LNCaP clone FGC (cell line): ENCODE data around the gene ENHO.

Experiments
- DNase-seq: peaks from one replicate; pipeline ENCODE4 v3.0.0-alpha.2; 2011; ENCODE audit warnings: low read depth
- H3K4me3 ChIP-seq: 2 replicates; pipeline ENCODE4 v1.5.1; 2011; ENCODE audit warnings: mild to moderate bottlenecking, low read depth, low read length, control low read depth
- TF ChIP-seq, protein P1 (sequence below): IDR thresholded peaks from 2 replicates; pipeline ENCODE4 v1.5.1; 2012; ENCODE audit warnings: mild to moderate bottlenecking; ENCODE audit not compliant: control insufficient read depth, insufficient read depth; ENCODE audit errors: extremely low read depth

The ENHO gene

DNA sequence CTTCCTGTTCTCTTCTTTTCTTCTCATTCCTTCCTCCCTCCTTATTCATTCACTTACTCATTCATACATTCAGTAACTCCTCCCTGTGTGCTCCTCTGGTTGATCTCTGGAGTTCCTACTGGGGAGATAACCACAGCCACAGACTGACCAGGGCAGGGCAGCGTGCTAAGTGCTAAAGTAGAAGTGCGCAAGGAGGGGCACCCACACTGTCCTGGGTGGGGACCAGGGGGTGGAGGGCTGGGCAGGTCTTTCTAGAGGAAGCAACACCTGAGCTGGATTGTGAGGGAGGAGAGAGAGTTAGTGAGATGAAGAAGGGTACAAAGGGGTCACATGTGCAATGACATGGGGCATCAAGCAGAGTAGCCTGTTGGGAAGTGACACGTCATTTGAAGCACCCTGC lies 13.8 kb downstream of the ENHO start:
- no peak for DNase-seq
- TF ChIP-seq, protein P1, sequence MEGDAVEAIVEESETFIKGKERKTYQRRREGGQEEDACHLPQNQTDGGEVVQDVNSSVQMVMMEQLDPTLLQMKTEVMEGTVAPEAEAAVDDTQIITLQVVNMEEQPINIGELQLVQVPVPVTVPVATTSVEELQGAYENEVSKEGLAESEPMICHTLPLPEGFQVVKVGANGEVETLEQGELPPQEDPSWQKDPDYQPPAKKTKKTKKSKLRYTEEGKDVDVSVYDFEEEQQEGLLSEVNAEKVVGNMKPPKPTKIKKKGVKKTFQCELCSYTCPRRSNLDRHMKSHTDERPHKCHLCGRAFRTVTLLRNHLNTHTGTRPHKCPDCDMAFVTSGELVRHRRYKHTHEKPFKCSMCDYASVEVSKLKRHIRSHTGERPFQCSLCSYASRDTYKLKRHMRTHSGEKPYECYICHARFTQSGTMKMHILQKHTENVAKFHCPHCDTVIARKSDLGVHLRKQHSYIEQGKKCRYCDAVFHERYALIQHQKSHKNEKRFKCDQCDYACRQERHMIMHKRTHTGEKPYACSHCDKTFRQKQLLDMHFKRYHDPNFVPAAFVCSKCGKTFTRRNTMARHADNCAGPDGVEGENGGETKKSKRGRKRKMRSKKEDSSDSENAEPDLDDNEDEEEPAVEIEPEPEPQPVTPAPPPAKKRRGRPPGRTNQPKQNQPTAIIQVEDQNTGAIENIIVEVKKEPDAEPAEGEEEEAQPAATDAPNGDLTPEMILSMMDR, result no peak
- H3K4me3 ChIP-seq, result no peak overlapping the region

DNA sequence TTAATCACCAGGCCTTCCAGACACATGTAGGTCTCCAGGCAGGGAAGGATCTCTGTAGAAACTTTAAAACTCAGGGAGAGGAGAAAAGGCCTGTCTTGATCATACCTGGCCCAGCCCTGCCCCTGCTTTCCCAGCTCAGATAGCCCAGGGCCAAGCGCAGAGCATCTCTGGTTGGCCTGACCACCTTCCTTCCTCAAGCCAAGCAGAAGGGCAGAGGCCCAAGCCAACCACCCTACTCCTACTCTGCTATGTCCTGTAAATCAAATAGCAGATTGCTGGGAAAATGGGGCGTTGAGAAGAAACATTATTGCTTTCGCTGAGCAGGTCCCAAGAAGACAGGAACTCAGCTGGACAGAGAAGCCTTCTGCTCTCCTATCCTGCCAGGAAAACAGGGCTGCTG lies 14.3 kb downstream of the ENHO start:
- TF ChIP-seq, protein P1, result no peak
- no peak for DNase-seq

DNA sequence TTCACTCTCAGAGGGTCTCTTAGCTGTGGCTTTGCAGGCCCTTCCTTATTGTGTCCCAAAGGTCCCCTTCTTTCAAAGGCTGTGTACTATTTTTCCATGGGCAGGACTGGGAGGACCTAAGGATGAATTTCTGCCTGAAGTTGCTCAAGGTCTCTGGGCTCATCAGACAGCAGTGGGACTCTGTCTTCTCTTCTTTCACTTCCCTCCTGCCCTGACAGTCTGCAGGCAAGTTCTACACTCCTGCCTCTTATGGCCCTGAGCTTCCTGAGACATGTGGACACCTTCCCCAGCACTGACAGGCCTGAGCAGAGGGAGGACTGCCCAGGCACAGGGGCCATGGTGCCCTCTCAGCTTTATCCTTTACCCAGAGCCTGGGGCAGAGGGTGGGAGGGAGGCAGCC lies 14.8 kb downstream of the ENHO start:
- TF ChIP-seq, protein P1, result no peak
- no peak for DNase-seq
- no peak overlapping the region for H3K4me3 ChIP-seq

More for the DNA sequence above, 14.3 kb downstream of the ENHO start:
- H3K4me3 ChIP-seq, result no peak overlapping the region

DNA sequence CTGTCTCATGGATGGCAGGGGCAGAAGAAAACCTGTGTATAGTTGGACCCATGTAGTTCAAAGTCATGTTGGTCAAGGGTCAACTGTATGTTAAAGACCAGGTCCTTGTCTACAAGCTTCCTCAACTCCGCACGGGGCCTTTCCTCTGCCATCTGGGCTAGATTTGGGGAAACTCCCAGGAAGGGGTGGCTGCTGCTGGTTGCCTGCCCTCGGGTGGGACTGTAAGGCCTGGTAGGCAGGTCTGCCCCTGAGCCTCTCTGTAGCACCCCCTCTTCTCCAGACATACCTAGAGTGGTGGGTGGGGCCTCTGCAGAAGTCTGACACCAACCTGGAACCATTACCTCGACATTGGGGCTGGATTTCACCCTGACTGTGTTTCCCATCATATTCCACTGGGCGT lies 15.2 kb downstream of the ENHO start:
- DNase-seq, result no peak
- TF ChIP-seq, protein P1, result no peak
- no peak overlapping the region for H3K4me3 ChIP-seq

DNA sequence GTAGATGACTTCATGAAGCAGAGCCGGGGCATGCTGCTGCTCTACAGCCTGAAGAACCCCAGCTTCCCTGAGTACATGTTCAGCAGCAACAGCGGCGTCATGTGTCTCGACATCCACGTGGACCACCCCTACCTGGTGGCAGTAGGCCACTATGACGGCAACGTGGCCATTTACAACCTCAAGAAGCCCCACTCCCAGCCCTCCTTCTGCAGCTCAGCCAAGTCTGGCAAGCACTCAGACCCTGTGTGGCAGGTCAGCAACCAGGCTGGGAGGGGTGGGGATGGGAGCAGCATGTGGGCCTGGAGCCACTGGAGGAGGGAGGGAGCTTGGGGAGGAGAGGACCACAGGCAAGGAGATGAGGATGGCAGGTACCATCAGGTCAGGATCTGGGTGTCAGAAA lies 16.2 kb downstream of the ENHO start:
- no peak overlapping the region for H3K4me3 ChIP-seq
- TF ChIP-seq, protein P1, result no peak
- no peak for DNase-seq

DNA sequence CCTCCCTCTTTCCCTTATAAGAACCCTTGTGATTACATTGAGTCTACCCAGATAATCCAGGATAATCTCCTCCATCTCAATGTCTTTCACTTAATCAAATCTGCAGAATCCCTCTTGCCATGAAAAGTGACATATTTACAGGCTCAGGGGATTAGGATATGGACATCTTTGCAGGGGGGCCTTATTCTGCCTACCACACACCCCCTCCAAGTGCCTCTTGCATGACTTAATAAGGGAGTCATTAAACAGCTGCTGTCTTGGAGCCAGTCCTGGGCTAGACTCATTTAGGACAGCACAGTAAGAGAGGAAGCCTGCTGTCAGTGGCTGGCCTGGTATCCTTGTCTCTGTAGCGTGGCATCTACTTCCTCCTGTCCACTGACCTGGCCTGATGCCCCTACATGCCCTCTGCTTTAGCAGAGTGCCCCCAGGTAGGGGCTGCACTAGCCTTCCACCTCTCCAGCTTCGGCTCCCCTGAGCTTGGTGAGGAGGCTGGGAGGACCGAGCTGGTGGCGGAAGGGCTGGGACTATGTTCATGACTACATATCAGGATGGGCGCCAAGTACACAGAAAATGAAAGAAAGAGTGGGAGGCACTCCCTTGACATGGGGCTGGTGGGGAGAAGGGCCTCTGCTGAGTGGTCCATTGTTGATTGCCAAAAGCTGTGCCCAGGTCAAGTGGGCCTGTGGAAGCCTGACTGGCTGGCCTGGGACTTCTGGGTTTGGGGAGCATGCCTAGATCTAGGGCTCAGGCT lies 17.2 kb downstream of the ENHO start:
- no peak for DNase-seq
- TF ChIP-seq, protein P1, result no peak
- no peak overlapping the region for H3K4me3 ChIP-seq

DNA sequence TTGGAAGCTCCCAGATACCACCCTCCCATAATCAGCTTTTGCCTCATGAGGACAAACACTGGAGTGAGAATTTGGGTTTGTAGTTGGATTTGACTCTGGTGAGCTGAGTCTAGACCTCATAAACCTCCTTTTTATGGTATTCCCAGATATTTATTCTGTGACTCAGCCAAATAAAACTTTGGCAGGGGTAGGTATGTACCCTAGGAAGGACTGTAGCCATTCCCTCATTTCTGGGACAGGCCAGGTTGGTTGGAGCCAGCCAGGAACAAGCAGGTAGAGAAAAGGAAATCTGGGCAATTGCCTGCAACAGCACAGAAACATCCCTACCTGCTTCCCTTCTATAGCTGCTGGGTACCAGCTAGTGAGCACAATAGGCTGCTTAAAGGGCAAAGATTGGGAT lies 19.4 kb downstream of the ENHO start:
- H3K4me3 ChIP-seq, result no peak overlapping the region
- DNase-seq, result peak; percentile 90
- TF ChIP-seq, protein P1, result no peak
